Measurements from ENCODE around the gene SLIT3.

SLIT3 gene

GRCh38 chr5:168984135-168984675 lies 316.7 kb downstream of the SLIT3 start:
- no peak for DNase-seq

- DNase-seq, result no peak
Measured at GRCh38 chr5:168979135-168979534, 321.8 kb downstream of the SLIT3 start.

GRCh38 chr5:168978500-168978899 lies 322.4 kb downstream of the SLIT3 start:
- DNase-seq, result no peak

GRCh38 chr5:168978015-168978414 lies 322.9 kb downstream of the SLIT3 start:
- DNase-seq, result no peak

DNA sequence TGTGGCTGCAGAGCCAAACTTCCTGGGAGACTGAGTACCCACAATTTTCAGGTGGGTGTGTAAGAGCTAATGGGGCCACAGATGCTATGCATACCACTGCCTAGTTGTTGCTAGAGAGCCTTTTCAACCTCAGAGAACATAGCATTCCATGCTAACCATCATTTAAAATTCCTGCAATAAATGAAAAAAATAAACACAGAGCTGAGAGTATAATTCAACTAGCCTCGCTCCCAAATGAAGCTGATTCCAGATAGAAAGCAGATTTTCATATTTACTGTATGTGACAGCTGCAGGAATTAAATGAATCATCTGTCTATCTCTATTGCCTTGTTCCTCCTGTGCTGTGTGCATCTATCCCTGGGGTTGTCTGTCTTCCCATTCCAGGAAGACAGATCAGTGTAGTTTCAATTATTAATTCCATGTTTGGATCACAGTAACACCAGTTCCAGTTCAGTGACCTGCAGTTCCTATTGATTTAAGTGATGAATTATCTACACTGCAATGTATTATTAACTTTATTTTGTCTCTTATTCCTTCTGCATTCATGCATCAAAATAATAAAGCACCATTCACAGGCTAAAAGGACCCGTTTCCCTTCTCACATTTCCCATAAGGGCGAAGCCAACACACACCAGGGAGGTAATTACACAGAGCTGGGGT lies 324.5 kb downstream of the SLIT3 start:
- DNase-seq, result no peak

DNA sequence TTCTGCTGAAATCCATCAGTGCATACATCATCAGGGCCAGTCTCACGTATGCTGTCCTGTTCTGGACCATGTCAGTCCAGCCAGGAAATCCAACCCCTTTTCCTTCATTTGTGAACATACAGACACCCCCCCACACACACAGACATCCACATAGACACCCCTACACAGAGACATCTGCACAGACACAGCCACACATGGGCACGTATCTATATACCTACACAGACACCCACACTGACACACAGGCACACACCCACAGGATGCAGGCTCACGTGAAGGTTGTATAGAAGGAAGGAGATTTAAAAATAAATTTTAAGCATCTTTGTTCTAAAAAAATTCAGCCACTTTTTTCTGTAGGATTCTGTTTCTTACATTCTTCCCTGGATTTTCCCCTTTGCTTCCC lies 325.6 kb downstream of the SLIT3 start:
- no peak for DNase-seq

GRCh38 chr5:168974082-168974481 lies 326.9 kb downstream of the SLIT3 start:
- DNase-seq, result no peak

DNA sequence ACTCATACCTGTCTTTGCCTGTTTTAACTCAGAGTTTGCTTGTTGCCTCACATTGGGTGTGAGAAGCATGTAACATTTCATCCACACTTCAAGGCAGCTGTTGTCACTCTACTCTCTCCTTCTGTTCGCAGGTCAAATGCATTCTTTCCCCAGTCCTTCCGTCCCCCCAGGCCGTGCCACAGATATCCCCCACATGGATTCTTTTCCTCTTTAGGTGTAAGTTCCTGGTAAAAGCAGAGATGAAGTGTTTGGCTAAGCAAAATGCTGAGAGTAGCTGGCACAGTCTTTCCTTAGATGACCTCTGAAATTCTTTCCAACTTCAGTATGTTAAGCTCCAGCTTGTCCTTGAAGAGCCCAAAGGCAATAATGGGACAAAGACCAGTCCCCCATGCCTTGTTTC lies 328.2 kb downstream of the SLIT3 start:
- no peak for DNase-seq

GRCh38 chr5:168971100-168971499 lies 329.8 kb downstream of the SLIT3 start:
- no peak for DNase-seq

GRCh38 chr5:168969326-168969886 lies 331.5 kb downstream of the SLIT3 start:
- DNase-seq, result no peak

DNA sequence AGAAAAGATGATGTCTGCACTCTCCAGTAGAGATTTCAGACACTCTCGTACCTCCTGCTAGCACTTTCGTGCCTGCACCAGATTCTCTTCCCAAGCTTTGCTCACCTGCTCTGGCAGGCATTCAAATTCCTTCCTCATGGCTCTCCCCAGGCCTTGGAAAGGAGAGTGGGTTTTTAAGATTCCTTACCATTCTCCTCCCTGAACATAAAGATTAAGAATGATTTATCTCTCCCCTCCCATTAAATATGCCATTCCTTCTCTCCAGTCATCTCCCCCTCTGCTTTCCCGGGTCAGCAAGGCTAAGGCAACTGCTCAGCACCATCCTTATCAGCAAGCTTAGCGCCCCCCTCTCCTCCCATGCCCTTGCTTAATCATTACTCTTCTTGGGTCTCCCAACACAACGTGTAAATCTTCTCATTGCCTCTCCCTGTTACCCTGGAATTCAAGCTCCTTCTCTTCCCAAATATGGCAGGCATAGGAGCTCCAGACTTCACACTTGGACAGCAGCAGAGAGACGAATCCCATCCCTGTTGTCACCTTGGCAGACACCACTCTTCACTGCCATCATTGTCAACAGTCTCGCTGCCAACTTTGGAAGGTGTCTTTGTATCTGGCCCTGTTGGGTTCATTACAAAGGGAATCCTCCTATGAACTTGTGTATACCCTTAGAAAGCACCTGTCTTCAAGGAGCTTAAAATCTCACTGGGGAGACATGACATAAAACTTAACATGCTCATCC lies 332.9 kb downstream of the SLIT3 start:
- DNase-seq, result no peak

DNA sequence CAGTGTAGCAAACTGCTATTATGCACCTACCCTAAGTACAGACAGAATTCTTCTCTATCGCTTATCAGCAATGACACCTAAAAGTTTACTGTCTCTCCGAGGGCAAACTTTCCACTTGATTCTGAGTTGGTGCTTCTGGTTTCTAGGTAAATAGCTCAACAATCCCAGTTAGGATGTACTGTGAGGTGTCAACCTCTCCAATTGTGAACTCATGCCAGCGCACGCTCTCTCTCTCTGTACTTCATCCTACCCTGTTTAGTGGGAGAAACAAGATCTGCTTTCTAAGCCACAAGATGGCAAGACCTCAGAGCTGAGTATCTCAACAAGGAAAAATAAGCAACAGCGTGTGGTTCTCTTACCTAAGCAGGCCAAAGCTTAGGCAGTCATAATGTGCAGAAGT lies 335.3 kb downstream of the SLIT3 start:
- no peak for DNase-seq

DNA sequence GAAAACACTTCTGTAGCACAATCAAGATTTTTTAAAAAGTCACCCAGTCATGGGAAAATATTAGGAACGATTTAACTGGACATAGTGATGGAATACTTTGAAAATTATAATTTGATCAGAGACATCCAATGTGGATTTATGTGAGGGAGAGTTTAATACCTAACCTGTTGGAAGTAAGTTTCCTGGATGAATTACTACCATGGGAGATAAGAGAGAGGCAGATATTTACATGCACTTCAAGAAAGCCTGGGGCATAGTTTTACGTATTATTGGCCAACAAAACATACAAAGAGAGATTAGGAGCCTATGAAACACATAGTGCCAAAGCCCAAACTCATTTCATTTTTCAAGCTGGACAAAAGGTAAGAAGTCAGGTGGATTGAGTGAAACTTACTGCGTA lies 336.8 kb downstream of the SLIT3 start:
- DNase-seq, result no peak

DNA sequence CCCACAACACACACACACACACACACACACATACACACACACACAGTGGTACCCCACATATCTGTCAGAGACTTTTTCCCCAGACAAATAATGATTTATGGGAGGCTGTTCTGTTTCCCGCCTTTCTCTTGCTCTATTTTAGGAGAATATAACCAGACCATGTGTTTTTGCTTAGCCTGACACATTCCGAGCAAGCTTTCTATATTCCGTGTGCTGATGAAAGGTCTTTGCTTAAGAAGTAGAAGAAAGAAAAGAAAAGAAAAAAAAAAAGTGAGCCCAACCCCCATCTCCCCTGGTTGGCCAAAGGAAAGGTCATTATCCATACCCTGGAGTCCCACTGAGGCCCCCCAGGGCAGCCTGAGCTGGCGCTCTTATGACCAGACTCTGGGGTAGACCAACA lies 338.6 kb downstream of the SLIT3 start:
- DNase-seq, result no peak

DNA sequence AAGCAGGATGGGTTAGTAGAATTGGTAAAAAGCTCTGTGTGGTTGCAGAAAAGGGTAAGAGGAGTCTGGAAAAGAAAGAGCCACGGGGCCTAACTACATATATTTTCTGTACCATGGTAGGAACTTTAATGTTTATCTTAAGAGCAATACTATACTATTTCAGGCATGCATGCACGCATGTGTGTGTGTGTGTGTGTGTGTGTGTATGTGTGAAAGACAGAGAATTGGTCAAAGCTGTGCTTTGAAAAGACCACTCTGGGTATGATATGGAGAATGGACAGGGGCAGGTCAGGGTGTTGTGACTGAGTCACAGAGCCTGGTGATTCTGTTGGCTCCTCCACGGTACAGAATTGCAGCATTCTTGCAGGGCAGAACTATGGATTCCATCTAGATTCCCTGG lies 339.3 kb downstream of the SLIT3 start:
- no peak for DNase-seq

GRCh38 chr5:168960497-168960896 lies 340.4 kb downstream of the SLIT3 start:
- no peak for DNase-seq

DNA sequence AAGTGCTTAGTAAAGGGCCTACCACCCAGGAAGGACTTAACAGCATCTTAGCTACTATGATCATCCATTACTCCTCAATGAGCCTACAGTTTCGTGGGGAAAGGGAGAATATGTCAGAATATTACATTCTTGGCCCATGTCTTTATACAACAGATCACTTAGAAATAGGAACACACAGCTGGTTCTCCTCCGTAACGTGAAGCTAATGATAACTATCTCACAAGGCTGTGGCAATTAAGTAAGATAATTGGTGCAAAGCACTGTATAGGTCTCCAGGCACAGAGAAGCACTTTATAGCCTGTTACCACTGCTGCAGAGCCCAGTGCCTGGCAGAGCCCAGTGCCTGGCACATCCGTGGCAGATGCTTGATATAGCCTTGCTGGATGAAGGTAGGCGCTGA lies 347.6 kb downstream of the SLIT3 start:
- DNase-seq, result no peak

- DNase-seq, result no peak
Measured at GRCh38 chr5:168952196-168952595, 348.7 kb downstream of the SLIT3 start.

DNA sequence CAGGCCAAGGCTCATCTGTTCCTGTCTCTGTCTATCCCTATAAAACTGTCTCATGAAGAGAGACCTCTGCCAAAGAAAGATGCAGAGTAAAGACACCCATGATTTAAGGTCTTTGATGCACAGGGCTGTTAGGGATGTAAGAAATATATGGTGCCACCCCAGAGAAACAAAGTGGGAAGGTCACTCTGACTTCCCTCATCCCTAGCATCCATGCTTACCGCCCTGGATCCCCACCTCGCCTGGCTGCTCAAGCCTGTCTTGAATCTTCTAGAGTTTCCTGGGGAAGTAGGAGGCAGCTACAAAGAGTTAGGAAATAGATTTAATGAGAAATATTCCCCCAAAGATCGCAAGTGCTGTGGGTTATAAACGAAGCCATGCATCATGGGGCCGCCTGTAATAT lies 349.2 kb downstream of the SLIT3 start:
- DNase-seq, result no peak

DNA sequence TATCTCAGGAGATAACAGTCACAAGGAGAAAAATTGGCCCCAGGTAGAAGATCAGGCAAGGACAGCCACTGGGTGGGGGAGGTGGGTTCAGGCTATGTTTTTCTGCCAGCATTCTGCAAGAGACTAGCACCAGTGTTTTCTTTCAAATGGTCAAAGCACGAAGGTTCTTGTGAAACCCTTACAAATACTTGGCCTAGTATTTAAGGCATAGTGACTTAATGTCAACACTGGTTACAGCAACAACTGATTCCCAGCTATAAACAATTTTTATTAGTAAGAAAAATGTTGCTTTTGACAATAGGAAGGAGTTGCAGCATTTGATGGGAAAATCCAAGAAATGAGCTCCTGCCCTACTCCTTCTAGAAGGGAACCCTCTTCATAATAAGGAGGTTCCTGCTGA lies 349.6 kb downstream of the SLIT3 start:
- DNase-seq, result no peak

DNA sequence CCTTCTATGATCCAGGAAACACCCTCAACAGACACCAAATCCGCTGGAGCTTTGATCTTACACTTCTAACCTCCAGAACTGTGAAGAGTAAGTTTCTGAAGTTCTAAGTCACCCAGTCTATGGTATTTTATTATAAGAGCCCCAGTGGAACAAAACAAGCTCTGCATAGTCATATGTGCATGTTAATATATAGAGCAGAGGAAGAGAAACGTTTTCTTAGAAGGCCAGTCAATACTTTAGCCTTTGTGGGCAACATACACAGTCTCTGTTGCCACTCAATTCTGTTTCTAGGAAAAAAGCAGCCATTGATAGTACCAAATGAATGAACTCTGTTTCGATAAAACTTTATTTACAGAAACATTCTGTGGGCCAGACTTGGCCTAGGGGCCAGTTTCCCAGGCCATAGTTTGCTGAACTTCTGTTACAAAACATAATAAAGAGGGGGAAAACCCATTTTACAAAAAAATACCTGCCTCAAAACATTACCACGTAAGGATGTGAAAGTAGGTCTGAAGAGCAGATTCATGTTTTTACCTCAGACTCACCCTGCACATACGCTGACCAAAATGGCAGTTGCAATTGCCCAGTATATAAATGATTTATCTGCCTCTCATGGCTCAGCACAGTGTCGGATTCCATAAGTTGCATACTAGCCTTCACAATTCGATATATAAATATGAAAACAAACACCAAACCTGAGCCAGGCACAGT lies 350.5 kb downstream of the SLIT3 start:
- no peak for DNase-seq

- no peak for DNase-seq
Measured at GRCh38 chr5:168948746-168949145, 352.2 kb downstream of the SLIT3 start.

- peak; percentile 37 for DNase-seq
Measured at GRCh38 chr5:168947212-168947868, 353.6 kb downstream of the SLIT3 start.
